Esophagus squamous epithelium (tissue), 5 donors: ENCODE results near the gene RBM48. TPM values are rescaled to one million over a fixed set of nuclear protein-coding genes. Genes with fewer than 3 reads are reported as not detected.

Experiments used
- DNase-seq: peaks from one replicate; lab custom pipeline; 2025; lab: John Stamatoyannopoulos, UW
- H3K27ac ChIP-seq, 4 donors: fragments of 200-600 bp; sonication (generic); one replicate each; pipeline ENCODE4 v1.5.1; 2016 to 2019; ENCODE audit warnings: mild to moderate bottlenecking in 1 of 4
- H3K27me3 ChIP-seq, 4 donors: fragments of 200-600 bp; sonication (generic); 1 replicate in 3 of 4; 2 replicates in 1 of 4; pipeline versions ENCODE4 v1.5.1 to v1.6.0; 2017 to 2021; ENCODE audit warnings: antibody characterized with exemption in 1 of 4
- H3K36me3 ChIP-seq, 3 donors: fragments of 200-600 bp; sonication (generic); one replicate each; pipeline ENCODE4 v1.5.1; 2016 to 2019
- H3K4me1 ChIP-seq, 3 donors: fragments of 200-600 bp; sonication (generic); one replicate each; pipeline ENCODE4 v1.5.1; 2017 to 2019
- H3K4me3 ChIP-seq, 4 donors: fragments of 200-600 bp; sonication (generic); 1 replicate in 3 of 4; 2 replicates in 1 of 4; pipeline ENCODE4 v1.5.1; 2016 to 2019; ENCODE audit warnings: mild to moderate bottlenecking in 2 of 4, moderate library complexity in 1 of 4
- H3K9me3 ChIP-seq, 3 donors: fragments of 200-600 bp; sonication (generic); one replicate each; pipeline ENCODE4 v1.5.1; 2016 to 2019
- POLR2A ChIP-seq, 4 donors: fragments of 450-650 bp; IDR thresholded peaks; one replicate each; pipeline ENCODE4 v1.6.1; 2017; ENCODE audit warnings: antibody characterized with exemption in 4 of 4, mild to moderate bottlenecking in 4 of 4, moderate library complexity in 3 of 4
- WGBS, 2 donors: methylation state at CpG; one replicate each; pipeline ENCODE4 v1.1.5; 2018; 5-methylcytosine and 5-hydroxymethylcytosine counted together
- intact Hi-C: fragments of 100-400 bp; cut with DNase I; formaldehyde crosslinking; loops from one replicate; pipeline ENCODE4 v1.15.0; 2022
- total RNA-seq, 4 donors: library from RNA; depleted of rRNA; stranded (reverse); fragments of >200 nt; gene quantifications; one replicate each; pipeline ENCODE4 v1.1.0, GENCODE V29; 2016
- TF ChIP-seq, protein P1 (sequence below), 6 experiments: fragments of 450-650 bp in 4 of 6; fragments of 200-600 bp in 2 of 6; sonication (generic) in 2 of 6; IDR thresholded peaks; one replicate each; pipeline ENCODE4 v1.5.1; 2016 to 2019; ENCODE audit warnings: antibody characterized with exemption in 6 of 6, mild to moderate bottlenecking in 4 of 6, moderate library complexity in 4 of 6
- donor health status: DM: yes; HTN: yes; CAD: no.

Gene RBM48
- total RNA-seq, 4 donors from 2014 or later: 5.3 to 11.1 (median 7.3) TPM

DNA sequence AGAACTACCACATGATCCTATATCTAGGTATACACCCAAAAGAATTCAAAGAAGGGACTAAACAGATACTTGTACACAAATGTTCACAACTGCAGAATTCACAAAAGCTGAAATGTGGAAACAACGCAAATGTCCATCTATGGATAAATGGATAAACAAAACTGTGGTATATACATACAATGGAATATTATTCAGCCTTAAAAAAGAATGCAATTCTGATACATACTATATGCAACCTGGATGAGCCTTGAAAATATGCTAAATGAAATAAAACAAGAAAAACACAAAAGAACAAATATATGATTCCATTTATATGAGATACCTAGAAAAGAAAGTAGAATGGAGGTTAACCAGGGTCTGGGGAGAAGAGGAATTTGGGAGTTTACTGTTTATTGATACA lies 54.4 kb downstream of the RBM48 start:
- intact Hi-C loops: no loop called here
- Histone ChIP-seq H3K27me3 (no peaks in the 10 kb centered on the region), H3K9me3 (no peaks in the 10 kb centered on the region), H3K4me1 (peaks cover 0 to 36% (median 12%) of the 10 kb centered on the region in 3 donors), H3K4me3 (no peak overlapping the region), H3K36me3 (peaks cover 5 to 36% (median 18%) of the 10 kb centered on the region in 3 donors), H3K27ac (no peak overlapping the region)
- no peak for DNase-seq
- WGBS, 2 donors: 100% methylated on average over 1 of the region's 1 CpG
- no peak for TF ChIP-seq POLR2A (IDR thresholded peaks at IDR 0.05)
- TF ChIP-seq, protein P1, sequence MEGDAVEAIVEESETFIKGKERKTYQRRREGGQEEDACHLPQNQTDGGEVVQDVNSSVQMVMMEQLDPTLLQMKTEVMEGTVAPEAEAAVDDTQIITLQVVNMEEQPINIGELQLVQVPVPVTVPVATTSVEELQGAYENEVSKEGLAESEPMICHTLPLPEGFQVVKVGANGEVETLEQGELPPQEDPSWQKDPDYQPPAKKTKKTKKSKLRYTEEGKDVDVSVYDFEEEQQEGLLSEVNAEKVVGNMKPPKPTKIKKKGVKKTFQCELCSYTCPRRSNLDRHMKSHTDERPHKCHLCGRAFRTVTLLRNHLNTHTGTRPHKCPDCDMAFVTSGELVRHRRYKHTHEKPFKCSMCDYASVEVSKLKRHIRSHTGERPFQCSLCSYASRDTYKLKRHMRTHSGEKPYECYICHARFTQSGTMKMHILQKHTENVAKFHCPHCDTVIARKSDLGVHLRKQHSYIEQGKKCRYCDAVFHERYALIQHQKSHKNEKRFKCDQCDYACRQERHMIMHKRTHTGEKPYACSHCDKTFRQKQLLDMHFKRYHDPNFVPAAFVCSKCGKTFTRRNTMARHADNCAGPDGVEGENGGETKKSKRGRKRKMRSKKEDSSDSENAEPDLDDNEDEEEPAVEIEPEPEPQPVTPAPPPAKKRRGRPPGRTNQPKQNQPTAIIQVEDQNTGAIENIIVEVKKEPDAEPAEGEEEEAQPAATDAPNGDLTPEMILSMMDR (IDR thresholded peaks at IDR 0.05): no peak

DNA sequence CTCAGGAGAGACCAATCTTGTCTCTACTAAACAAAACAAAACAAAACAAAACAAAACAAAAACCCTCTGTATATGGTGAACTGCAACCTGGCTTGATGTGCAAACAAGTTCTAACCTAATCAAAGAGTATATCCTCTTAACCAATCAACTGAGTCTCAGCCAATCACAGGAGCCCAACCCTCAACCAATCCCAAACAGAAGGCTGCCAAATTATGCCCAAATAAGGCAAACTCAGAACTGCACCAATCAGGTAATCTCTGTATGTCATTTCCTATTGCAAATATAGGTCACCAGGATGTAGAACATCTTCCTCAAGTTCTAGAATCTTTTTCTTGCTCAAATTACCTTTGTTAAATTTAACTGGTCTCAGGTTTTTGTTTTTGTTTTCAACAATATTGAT lies 56.4 kb downstream of the RBM48 start:
- no peak for TF ChIP-seq POLR2A (IDR thresholded peaks at IDR 0.05)
- TF ChIP-seq, protein P1 (IDR thresholded peaks at IDR 0.05): no peak
- no peak overlapping the region for H3K4me3 ChIP-seq
- no peaks in the 10 kb centered on the region for H3K9me3 ChIP-seq
- peak overlapping the region in 1 of 4 donors; percentile 16 for H3K27ac ChIP-seq
- H3K4me1 ChIP-seq: peaks cover 9 to 52% (median 22%) of the 10 kb centered on the region in 3 donors
- no peaks in the 10 kb centered on the region for H3K27me3 ChIP-seq
- no peak for DNase-seq
- H3K36me3 ChIP-seq: peaks cover 5 to 16% (median 6%) of the 10 kb centered on the region in 3 donors
- intact Hi-C loops: no loop called here

DNA sequence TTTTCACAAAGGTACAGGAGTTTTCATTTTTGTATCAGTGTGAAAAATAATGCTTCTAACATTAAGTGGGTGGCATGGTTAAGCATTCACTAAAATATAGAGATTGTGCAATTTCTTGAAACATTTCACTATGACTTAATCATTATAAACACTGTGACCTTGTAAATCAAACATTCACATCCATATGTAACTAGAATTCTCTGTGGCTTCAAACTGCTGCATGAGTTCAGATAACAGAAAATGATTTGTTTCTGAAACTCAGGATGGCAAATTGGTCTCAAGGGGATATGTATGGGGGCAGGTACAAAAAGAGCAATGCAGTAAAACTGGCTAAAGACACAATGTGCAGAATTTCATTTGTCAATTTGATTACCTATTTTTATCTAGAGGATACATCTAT lies 57.8 kb downstream of the RBM48 start:
- Histone ChIP-seq H3K4me3 (no peak overlapping the region), H3K9me3 (no peaks in the 10 kb centered on the region), H3K27me3 (no peaks in the 10 kb centered on the region), H3K4me1 (peaks cover 9 to 61% (median 22%) of the 10 kb centered on the region in 3 donors), H3K36me3 (peaks cover 0 to 2% (median 0%) of the 10 kb centered on the region in 3 donors), H3K27ac (peak overlapping the region in 1 of 4 donors; percentile 15)
- no peak for DNase-seq
- intact Hi-C loops: no loop called here
- TF ChIP-seq, protein P1 (IDR thresholded peaks at IDR 0.05): no peak
- no peak for TF ChIP-seq POLR2A (IDR thresholded peaks at IDR 0.05)

DNA sequence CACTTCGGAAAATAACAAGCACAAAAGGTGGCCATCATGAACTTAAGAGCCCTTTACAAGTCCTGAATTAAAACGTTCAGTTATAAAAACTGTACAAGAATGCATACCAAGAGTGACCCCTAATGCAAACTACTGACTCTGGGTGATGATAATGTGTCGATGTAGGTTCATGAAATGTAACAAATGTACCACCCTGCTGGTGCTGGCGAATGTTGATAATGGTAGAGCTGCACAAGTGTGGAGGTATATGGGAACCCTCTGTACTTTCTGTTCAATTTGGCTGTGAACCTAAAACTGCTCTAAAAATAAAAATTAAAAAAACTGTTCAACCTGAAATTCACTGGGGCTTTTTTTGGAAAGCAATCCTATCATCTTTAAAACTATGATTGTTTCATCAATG lies 58.2 kb downstream of the RBM48 start:
- intact Hi-C loops: no loop called here
- WGBS, 2 donors: 45 to 58% methylated on average over 4 of the region's 4 CpGs
- H3K4me3 ChIP-seq: no peak overlapping the region

More for the DNA sequence above, 58.2 kb downstream of the RBM48 start:
- no peak overlapping the region for H3K27ac ChIP-seq
- no peaks in the 10 kb centered on the region for H3K36me3 ChIP-seq
- no peaks in the 10 kb centered on the region for H3K27me3 ChIP-seq
- peaks cover 9 to 61% (median 22%) of the 10 kb centered on the region in 3 donors for H3K4me1 ChIP-seq
- TF ChIP-seq, protein P1 (IDR thresholded peaks at IDR 0.05): no peak
- no peak for TF ChIP-seq POLR2A (IDR thresholded peaks at IDR 0.05)
- DNase-seq: no peak
- H3K9me3 ChIP-seq: no peaks in the 10 kb centered on the region

Other genes starting within 250 kb of the RBM48 start
- gene GATAD1, start 81.3 kb upstream of the RBM48 start, total RNA-seq: 10 to 100 TPM in 3 of 4 donors, 1 to 10 TPM in 1; 9.2 to 30.9 (median 18.0) TPM
- not detected for gene ERVW-1, start 50.8 kb upstream of the RBM48 start, total RNA-seq
- 10 to 100 TPM in 3 of 4 donors, 1 to 10 TPM in 1; 9.3 to 25.0 (median 13.2) TPM for gene PEX1, start 275 bp upstream of the RBM48 start, total RNA-seq
- gene FAM133B, start 61.6 kb downstream of the RBM48 start, total RNA-seq: 10 to 100 TPM in 3 of 4 donors, 1 to 10 TPM in 1; 8.5 to 24.4 (median 18.2) TPM